WERI-Rb-1 (cell line): ENCODE results near the gene UPF2.

ENCODE experiments used
- DNase-seq: peaks from one replicate; pipeline ENCODE4 v3.0.0-alpha.2; 2020
- H3K27ac ChIP-seq: fragments of 250-450 bp; sonication (Bioruptor Pico); 2 replicates; pipeline ENCODE4 v1.5.1; 2020; ENCODE audit warnings: mild to moderate bottlenecking, moderate library complexity
- H3K27me3 ChIP-seq: fragments of 250-450 bp; sonication (Bioruptor Pico); 2 replicates; pipeline ENCODE4 v1.5.1; 2021; ENCODE audit warnings: mild to moderate bottlenecking, low read depth, moderate library complexity; ENCODE audit not compliant: insufficient read depth, severe bottlenecking
- H3K36me3 ChIP-seq: fragments of 250-450 bp; sonication (Bioruptor Pico); 2 replicates; pipeline ENCODE4 v1.5.1; 2020; ENCODE audit warnings: mild to moderate bottlenecking, moderate library complexity
- H3K4me3 ChIP-seq: 2 replicates; pipeline ENCODE4 v1.5.1; 2011; ENCODE audit warnings: low read depth, mild to moderate bottlenecking, control low read depth, low read length
- H3K9me3 ChIP-seq: fragments of 250-450 bp; sonication (Bioruptor Pico); 2 replicates; pipeline ENCODE4 v1.5.1; 2021; ENCODE audit warnings: mild to moderate bottlenecking, moderate library complexity; ENCODE audit not compliant: severe bottlenecking
- TF ChIP-seq, protein P1 (sequence below): IDR thresholded peaks from 2 replicates; pipeline ENCODE4 v1.5.1; 2011; ENCODE audit warnings: low read depth, mild to moderate bottlenecking, control low read depth, inconsistent platforms, low read length

Gene UPF2

GRCh38 chr10:12048547-12048946 is 5.9 kb upstream of the UPF2 start:
- TF ChIP-seq, protein P1, sequence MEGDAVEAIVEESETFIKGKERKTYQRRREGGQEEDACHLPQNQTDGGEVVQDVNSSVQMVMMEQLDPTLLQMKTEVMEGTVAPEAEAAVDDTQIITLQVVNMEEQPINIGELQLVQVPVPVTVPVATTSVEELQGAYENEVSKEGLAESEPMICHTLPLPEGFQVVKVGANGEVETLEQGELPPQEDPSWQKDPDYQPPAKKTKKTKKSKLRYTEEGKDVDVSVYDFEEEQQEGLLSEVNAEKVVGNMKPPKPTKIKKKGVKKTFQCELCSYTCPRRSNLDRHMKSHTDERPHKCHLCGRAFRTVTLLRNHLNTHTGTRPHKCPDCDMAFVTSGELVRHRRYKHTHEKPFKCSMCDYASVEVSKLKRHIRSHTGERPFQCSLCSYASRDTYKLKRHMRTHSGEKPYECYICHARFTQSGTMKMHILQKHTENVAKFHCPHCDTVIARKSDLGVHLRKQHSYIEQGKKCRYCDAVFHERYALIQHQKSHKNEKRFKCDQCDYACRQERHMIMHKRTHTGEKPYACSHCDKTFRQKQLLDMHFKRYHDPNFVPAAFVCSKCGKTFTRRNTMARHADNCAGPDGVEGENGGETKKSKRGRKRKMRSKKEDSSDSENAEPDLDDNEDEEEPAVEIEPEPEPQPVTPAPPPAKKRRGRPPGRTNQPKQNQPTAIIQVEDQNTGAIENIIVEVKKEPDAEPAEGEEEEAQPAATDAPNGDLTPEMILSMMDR, result no peak
- Histone ChIP-seq H3K9me3 (no peaks in the 10 kb centered on the region), H3K27me3 (no peaks in the 10 kb centered on the region), H3K27ac (no peak overlapping the region), H3K4me3 (no peak overlapping the region), H3K36me3 (no peaks in the 10 kb centered on the region)
- DNase-seq, result no peak

DNA sequence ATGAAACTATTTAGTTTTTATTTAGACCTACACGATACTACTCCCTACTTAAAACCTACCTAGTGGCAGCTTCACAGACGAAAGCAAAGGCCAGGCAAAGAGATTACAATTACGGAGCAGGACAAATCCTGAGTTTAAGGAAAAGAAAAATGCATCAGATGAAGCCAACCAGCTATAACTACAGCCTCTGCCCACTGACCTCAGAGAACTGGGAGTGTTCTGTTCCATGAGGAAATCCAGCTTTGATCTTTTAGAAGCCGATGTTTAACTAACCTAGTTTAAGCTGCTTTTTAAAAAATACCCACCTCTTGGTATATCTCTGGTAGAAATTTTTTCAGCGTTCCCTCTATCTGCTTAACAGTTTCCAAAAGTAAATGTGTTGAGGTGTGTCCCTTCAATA is 3.0 kb upstream of the UPF2 start:
- TF ChIP-seq, protein P1, result no peak
- Histone ChIP-seq H3K9me3 (no peaks in the 10 kb centered on the region), H3K36me3 (no peaks in the 10 kb centered on the region), H3K4me3 (no peak overlapping the region), H3K27ac (no peak overlapping the region), H3K27me3 (no peaks in the 10 kb centered on the region)
- no peak for DNase-seq

DNA sequence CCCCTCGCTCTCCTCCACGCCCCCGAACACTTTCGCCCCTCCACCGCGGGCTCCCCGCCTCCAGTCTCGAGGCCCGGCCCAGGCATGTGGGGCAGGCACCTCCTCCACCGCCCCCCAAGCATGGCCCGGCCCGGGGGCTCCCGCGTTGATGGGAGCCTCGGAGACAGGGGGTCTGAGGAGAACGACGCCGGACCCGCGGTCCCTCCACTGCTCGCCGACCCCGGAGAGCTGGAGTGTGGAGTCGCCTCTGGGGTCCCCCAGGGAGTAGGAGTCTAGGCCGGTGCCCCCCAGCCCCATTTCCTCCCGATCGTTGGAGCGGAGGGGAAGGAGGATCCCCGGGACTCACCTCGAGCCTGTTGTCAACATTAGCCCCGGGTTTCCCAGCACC is 206 bp downstream of the UPF2 start:
- TF ChIP-seq, protein P1, result no peak
- no peaks in the 10 kb centered on the region for H3K27me3 ChIP-seq
- H3K4me3 ChIP-seq, result peak overlapping the region; percentile 93
- peak overlapping the region; percentile 99 for H3K27ac ChIP-seq
- peak; percentile 13 for DNase-seq
- no peaks in the 10 kb centered on the region for H3K9me3 ChIP-seq
- H3K36me3 ChIP-seq, result no peaks in the 10 kb centered on the region

DNA sequence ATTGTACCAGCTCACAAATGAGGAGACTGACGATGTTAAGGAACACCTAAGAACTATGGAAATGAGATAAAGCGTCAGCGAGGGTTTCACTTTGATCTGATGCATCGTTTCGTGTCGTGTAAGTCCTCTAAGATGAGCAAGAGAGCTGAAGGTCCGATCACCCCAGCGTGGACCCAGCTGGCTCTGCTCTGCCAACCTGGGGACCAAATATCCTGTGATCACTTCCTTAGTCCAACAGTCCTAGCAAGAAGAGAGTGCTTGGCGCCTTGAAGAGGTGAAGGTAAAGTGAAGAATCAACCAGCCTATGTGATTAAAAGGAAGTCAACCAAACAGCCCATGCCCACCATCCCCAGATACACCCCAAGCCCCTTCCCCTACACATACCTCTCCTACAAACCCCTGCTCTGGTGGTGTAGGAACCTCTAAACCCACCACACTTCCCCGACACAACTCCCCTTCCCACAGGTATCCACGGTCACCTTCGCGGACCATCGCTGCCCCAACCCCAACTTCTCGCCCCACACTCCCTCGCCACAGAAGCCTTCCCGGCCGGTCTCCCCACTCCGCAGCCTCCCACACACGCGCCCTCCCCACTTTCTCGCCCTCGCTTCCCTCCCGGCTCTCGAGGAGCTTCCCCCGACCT is 722 bp downstream of the UPF2 start:
- no peaks in the 10 kb centered on the region for H3K27me3 ChIP-seq
- no peaks in the 10 kb centered on the region for H3K9me3 ChIP-seq
- TF ChIP-seq, protein P1, result no peak
- DNase-seq, result no peak
- H3K36me3 ChIP-seq, result no peaks in the 10 kb centered on the region
- peak overlapping the region; percentile 99 for H3K27ac ChIP-seq
- H3K4me3 ChIP-seq, result peak overlapping the region; percentile 93

- Histone ChIP-seq H3K36me3 (peaks cover 6% of the 10 kb centered on the region), H3K27ac (no peak overlapping the region), H3K9me3 (no peaks in the 10 kb centered on the region), H3K27me3 (no peaks in the 10 kb centered on the region), H3K4me3 (no peak overlapping the region)
- no peak for DNase-seq
- TF ChIP-seq, protein P1, result no peak
Measured at GRCh38 chr10:12036073-12036655, 6.4 kb downstream of the UPF2 start.

DNA sequence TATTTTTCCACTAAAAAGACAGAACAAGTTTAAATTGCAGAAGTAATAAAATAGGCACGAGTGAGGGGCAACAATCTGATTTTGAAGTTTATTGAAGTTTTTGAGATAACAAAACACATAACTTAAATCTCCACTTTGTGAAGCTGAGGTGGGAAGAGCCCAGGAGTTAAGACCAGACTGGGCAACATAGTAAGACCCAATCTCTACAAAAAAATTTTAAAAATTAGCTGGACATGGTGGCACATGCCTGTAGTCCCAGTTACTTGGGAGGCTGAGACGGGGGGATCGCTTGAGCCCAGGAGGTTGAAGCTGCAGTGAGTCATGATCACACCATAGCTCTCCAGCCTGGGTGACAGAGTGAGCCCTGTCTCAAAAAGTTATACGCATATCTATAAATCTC is 11.2 kb downstream of the UPF2 start:
- Histone ChIP-seq H3K9me3 (no peaks in the 10 kb centered on the region), H3K27ac (no peak overlapping the region), H3K27me3 (no peaks in the 10 kb centered on the region), H3K4me3 (no peak overlapping the region), H3K36me3 (peaks cover 13% of the 10 kb centered on the region)
- TF ChIP-seq, protein P1, result no peak
- DNase-seq, result no peak
